Left ventricle myocardium inferior (tissue), 1 donor: ENCODE data around the gene DIPK1C. TPM values are rescaled to one million over a fixed set of nuclear protein-coding genes. Genes with fewer than 3 reads are reported as not detected.

Experiments
- DNase-seq: peaks from one replicate; pipeline ENCODE4 v3.0.0-alpha.2; 2020
- H3K27ac ChIP-seq: fragments of 200-600 bp; replicated peaks from 2 replicates; pipeline ENCODE4 v1.8.0; 2021
- H3K27me3 ChIP-seq: fragments of 200-600 bp; 2 replicates; pipeline ENCODE4 v1.8.0; 2021; ENCODE audit warnings: low read depth
- H3K36me3 ChIP-seq: fragments of 200-600 bp; 2 replicates; pipeline ENCODE4 v1.8.0; 2021
- H3K4me1 ChIP-seq: fragments of 200-600 bp; 2 replicates; pipeline ENCODE4 v1.8.0; 2021
- H3K4me3 ChIP-seq: fragments of 200-600 bp; 2 replicates; pipeline ENCODE4 v1.8.0; 2021; ENCODE audit warnings: mild to moderate bottlenecking, moderate library complexity
- H3K9me3 ChIP-seq: fragments of 200-600 bp; replicated peaks from 2 replicates; pipeline ENCODE4 v1.8.0; 2021
- CTCF ChIP-seq: fragments of 200-600 bp; IDR thresholded peaks from 2 replicates; pipeline ENCODE4 v1.8.0; 2021; ENCODE audit warnings: antibody characterized with exemption, mild to moderate bottlenecking, borderline replicate concordance
- intact Hi-C: fragments of 100-400 bp; cut with micrococcal nuclease; formaldehyde crosslinking; loops from one replicate; pipeline ENCODE4 v1.11.0; 2022
- total RNA-seq: library from RNA; stranded (reverse); fragmentation: NEBNext Ultra II Directional; extraction: Animal tissue kit (Norgen Biotek cat#: 25700); gene quantifications from one replicate; pipeline ENCODE4 v1.2.1, GENCODE V29; 2021
- donor health status: DM: no; HTN: yes; CAD: no; lungs with severe emphysema.

DIPK1C gene
- total RNA-seq, 1 donor from 2014 or later = 6.4 TPM

- no peak for TF ChIP-seq CTCF
- intact Hi-C loops = no loop called here
Observed at GRCh38 chr18:74389991-74390390, 67.1 kb downstream of the DIPK1C start.

GRCh38 chr18:74389171-74389927 lies 67.8 kb downstream of the DIPK1C start:
- no peak for TF ChIP-seq CTCF
- intact Hi-C loops = no loop called here
- no peaks in the 10 kb centered on the region for H3K9me3 ChIP-seq
- H3K4me1 ChIP-seq = no peaks in the 10 kb centered on the region
- H3K4me3 ChIP-seq = no peak overlapping the region
- no peak for DNase-seq
- no peaks in the 10 kb centered on the region for H3K36me3 ChIP-seq
- no peak overlapping the region for H3K27ac ChIP-seq
- peaks cover 3% of the 10 kb centered on the region for H3K27me3 ChIP-seq

More at GRCh38 chr18:74389991-74390390, 67.1 kb downstream of the DIPK1C start:
- H3K4me1 ChIP-seq = no peaks in the 10 kb centered on the region
- no peak overlapping the region for H3K4me3 ChIP-seq
- no peaks in the 10 kb centered on the region for H3K9me3 ChIP-seq
- H3K36me3 ChIP-seq = no peaks in the 10 kb centered on the region
- no peak overlapping the region for H3K27ac ChIP-seq
- DNase-seq = no peak
- H3K27me3 ChIP-seq = peaks cover 3% of the 10 kb centered on the region

- Histone ChIP-seq H3K27me3 (peaks cover 3% of the 10 kb centered on the region), H3K9me3 (no peaks in the 10 kb centered on the region), H3K4me1 (no peaks in the 10 kb centered on the region), H3K27ac (no peak overlapping the region), H3K4me3 (no peak overlapping the region), H3K36me3 (no peaks in the 10 kb centered on the region)
- intact Hi-C loops = no loop called here
- TF ChIP-seq CTCF = no peak
- no peak for DNase-seq
Observed at GRCh38 chr18:74388227-74388626, 68.9 kb downstream of the DIPK1C start.

GRCh38 chr18:74387383-74387782 lies 69.7 kb downstream of the DIPK1C start:
- intact Hi-C loops = no loop called here
- Histone ChIP-seq H3K27me3 (peaks cover 1% of the 10 kb centered on the region), H3K36me3 (no peaks in the 10 kb centered on the region), H3K9me3 (no peaks in the 10 kb centered on the region), H3K4me1 (no peaks in the 10 kb centered on the region), H3K27ac (no peak overlapping the region), H3K4me3 (no peak overlapping the region)
- TF ChIP-seq CTCF = no peak
- no peak for DNase-seq

Other genes with a start within 250 kb of the DIPK1C start
- gene CYB5A, start 165.3 kb downstream of the DIPK1C start, total RNA-seq = 105 TPM
- gene C18orf63, start 141.5 kb downstream of the DIPK1C start, total RNA-seq = not detected
- gene CNDP2, start 39.1 kb upstream of the DIPK1C start, total RNA-seq = 71.0 TPM
- not detected for gene CNDP1, start 77.2 kb upstream of the DIPK1C start, total RNA-seq
- gene ZNF407, start 140.6 kb upstream of the DIPK1C start, total RNA-seq = 10.6 TPM